ENCODE results near the gene ZNRF1.

- TF ChIP-seq CTCF (IDR thresholded peaks at IDR 0.05) (no peak), POLR2A (IDR thresholded peaks at IDR 0.05) (no peak), POLR2AphosphoS5 (IDR thresholded peaks at IDR 0.05) (no peak)
Measured at GRCh38 chr16:75147968-75148310, 149.1 kb downstream of the ZNRF1 start.

Data from breast epithelium (tissue), 3 donors.